ENCODE results near the gene ACD. TPM values are rescaled to one million over a fixed set of nuclear protein-coding genes. Genes with fewer than 3 reads are reported as not detected.

The ACD gene
- total and polyA plus RNA-seq, 2 of the 8 experiments (the other 6 are each of a cell fraction or from before 2014, with no cell fraction given): 34.8 to 58.0 TPM

DNA sequence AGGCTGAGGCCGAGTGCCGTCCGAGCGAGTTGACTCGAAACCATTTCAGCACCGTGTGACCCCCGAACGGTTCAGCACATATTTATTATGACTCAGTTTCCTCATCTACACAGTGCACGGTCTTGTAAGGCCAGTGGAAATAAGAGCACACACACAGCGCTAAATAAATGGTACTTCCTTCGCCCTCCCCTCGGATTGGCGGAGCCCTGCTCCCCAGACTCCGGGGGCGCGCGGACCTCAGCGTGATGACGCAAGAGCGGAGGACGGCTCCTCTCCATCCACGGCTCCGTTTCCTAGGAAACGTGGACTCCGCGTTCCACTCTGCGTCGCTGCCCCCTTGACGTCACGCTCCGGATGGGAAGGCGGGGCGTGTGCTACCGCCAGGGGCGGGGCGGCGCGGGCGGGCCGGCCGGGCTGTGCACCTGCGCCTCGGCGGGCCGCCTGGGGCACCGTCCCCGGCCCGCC, 536 bp upstream of the ACD start, which contains the start of gene PARD6A (continued):
- TF ChIP-seq CBX5 (IDR thresholded peaks at IDR 0.05; ENCODE audit: low read depth, low read length) (no peak), RBBP5 (IDR thresholded peaks at IDR 0.05; ENCODE audit: borderline replicate concordance, low read depth, low read length) (0 out of 2 replicates have a peak, but pooled peaks have one; percentile 61), SIX5 (IDR thresholded peaks at IDR 0.05; ENCODE audit: low read depth, low read length) (no peak), EP300 (IDR thresholded peaks at IDR 0.05; ENCODE audit: borderline replicate concordance in 1 of 2, low read depth in 2 of 2, low read length in 2 of 2) (no peak), MAFK (IDR thresholded peaks at IDR 0.05; ENCODE audit: low read depth, low read length) (no peak), EGR1 (IDR thresholded peaks at IDR 0.05; ENCODE audit: borderline replicate concordance, low read depth, low read length) (peak; percentile 56; the same call in 1 of the 2 replicates), FOSL1 (IDR thresholded peaks at IDR 0.05; ENCODE audit: insufficient read depth, low read depth, low read length) (no peak), SP4 (IDR thresholded peaks at IDR 0.05; ENCODE audit: low read length) (no peak), JUND (IDR thresholded peaks at IDR 0.05; ENCODE audit: low read length) (peak; percentile 66; the same call in 1 of the 2 replicates), TEAD4 (IDR thresholded peaks at IDR 0.05; ENCODE audit: low read depth, low read length) (peak; percentile 62), SRF (IDR thresholded peaks at IDR 0.05; ENCODE audit: low read depth, low read length) (peak; percentile 64; the same call in 1 of the 2 replicates), HDAC2 (IDR thresholded peaks at IDR 0.05; ENCODE audit: borderline replicate concordance in 1 of 2, low read depth in 2 of 2, low read length in 2 of 2) (no peak), NRF1 (IDR thresholded peaks at IDR 0.05; ENCODE audit: low read depth, low read length) (no peak; the same call in 1 of the 2 replicates), RAD21 (IDR thresholded peaks at IDR 0.05 in 1 of 2, conservative IDR thresholded peaks at IDR 0.05 in 1 of 2; ENCODE audit: low read depth in 2 of 2, low read length in 2 of 2) (no peak), TBP (IDR thresholded peaks at IDR 0.05; ENCODE audit: low read depth, low read length) (no peak), RNF2 (IDR thresholded peaks at IDR 0.05; ENCODE audit: borderline replicate concordance, low read depth, low read length, missing control alignments, poor library complexity, severe bottlenecking) (no peak), TCF12 (IDR thresholded peaks at IDR 0.05; ENCODE audit: low read depth, low read length) (0 out of 2 replicates have a peak, but pooled peaks have one; percentile 24), ASH2L (IDR thresholded peaks at IDR 0.05; ENCODE audit: low read length) (no peak)
- TF ChIP-seq, protein P1, sequence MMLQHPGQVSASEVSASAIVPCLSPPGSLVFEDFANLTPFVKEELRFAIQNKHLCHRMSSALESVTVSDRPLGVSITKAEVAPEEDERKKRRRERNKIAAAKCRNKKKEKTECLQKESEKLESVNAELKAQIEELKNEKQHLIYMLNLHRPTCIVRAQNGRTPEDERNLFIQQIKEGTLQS (IDR thresholded peaks at IDR 0.05; ENCODE audit: insufficient read depth, low read depth, low read length): peak; percentile 80
- TF ChIP-seq, protein P2, sequence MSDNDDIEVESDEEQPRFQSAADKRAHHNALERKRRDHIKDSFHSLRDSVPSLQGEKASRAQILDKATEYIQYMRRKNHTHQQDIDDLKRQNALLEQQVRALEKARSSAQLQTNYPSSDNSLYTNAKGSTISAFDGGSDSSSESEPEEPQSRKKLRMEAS (IDR thresholded peaks at IDR 0.05): peak; percentile 60
- TF ChIP-seq, protein P3, sequence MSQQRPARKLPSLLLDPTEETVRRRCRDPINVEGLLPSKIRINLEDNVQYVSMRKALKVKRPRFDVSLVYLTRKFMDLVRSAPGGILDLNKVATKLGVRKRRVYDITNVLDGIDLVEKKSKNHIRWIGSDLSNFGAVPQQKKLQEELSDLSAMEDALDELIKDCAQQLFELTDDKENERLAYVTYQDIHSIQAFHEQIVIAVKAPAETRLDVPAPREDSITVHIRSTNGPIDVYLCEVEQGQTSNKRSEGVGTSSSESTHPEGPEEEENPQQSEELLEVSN (IDR thresholded peaks at IDR 0.05): no peak
- TF ChIP-seq, protein P4, sequence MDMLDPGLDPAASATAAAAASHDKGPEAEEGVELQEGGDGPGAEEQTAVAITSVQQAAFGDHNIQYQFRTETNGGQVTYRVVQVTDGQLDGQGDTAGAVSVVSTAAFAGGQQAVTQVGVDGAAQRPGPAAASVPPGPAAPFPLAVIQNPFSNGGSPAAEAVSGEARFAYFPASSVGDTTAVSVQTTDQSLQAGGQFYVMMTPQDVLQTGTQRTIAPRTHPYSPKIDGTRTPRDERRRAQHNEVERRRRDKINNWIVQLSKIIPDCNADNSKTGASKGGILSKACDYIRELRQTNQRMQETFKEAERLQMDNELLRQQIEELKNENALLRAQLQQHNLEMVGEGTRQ (IDR thresholded peaks at IDR 0.05; ENCODE audit: low read length): no peak
